Measurements from ENCODE around the gene DET1.
A peak's percentile ranks its signal among the peaks of the same experiment; 100 is the strongest.

DNA sequence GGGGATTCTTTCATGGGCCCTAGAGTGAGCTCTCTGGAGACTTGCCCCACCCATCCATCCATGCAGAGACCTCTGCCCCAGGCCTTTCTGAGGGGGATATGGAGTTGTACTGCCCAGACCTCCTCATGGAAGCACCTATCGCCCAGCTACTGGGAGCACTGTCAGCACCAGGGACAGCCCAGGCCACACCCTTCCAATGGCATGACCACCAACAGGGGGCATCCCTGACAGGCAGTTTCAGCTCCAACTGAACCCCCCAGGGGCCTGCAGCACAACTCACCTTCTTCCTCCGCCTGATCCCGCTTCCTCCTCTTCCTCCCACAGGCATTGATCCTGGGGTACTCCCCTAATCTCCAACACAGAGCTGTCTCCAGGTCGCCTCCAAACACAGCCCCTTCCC is 57.2 kb downstream of the DET1 start:
- TF ChIP-seq, protein P1, sequence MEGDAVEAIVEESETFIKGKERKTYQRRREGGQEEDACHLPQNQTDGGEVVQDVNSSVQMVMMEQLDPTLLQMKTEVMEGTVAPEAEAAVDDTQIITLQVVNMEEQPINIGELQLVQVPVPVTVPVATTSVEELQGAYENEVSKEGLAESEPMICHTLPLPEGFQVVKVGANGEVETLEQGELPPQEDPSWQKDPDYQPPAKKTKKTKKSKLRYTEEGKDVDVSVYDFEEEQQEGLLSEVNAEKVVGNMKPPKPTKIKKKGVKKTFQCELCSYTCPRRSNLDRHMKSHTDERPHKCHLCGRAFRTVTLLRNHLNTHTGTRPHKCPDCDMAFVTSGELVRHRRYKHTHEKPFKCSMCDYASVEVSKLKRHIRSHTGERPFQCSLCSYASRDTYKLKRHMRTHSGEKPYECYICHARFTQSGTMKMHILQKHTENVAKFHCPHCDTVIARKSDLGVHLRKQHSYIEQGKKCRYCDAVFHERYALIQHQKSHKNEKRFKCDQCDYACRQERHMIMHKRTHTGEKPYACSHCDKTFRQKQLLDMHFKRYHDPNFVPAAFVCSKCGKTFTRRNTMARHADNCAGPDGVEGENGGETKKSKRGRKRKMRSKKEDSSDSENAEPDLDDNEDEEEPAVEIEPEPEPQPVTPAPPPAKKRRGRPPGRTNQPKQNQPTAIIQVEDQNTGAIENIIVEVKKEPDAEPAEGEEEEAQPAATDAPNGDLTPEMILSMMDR (IDR thresholded peaks at IDR 0.05; ENCODE audit: low read depth, low read length), result peak; percentile 26
- no peak for TF ChIP-seq EZH2phosphoT487 (IDR thresholded peaks at IDR 0.05; ENCODE audit: low read depth)
